ENCODE results near the gene KLHL17. TPM values are rescaled to one million over a fixed set of nuclear protein-coding genes. Genes with fewer than 3 reads are reported as not detected.

The KLHL17 gene
- total RNA-seq, 4 donors from 2014 or later: 1.3 to 5.7 (median 2.3) TPM

GRCh38 chr1:967466-968343, 7.3 kb downstream of the KLHL17 start:
- intact Hi-C loops (cut with DNase I; ENCODE audit: low total_unique reads): no loop called here
- H3K4me3 ChIP-seq: no peak overlapping the region

GRCh38 chr1:969260-969855, 9.0 kb downstream of the KLHL17 start:
- ATAC-seq: no peak
- intact Hi-C loops (cut with DNase I; ENCODE audit: low total_unique reads): no loop called here
- Histone ChIP-seq H3K27me3 (peaks cover 6 to 37% (median 23%) of the 10 kb centered on the region in 3 donors), H3K4me3 (no peak overlapping the region), H3K9me3 (no peaks in the 10 kb centered on the region), H3K36me3 (no peaks in the 10 kb centered on the region), H3K27ac (no peak overlapping the region), H3K4me1 (peaks cover 5 to 29% of the 10 kb centered on the region in 2 donors)
- TF ChIP-seq CTCF (IDR thresholded peaks at IDR 0.05 in 4 of 5, conservative IDR thresholded peaks at IDR 0.05 in 1 of 5) (no peak), POLR2A (IDR thresholded peaks at IDR 0.05) (no peak)
- DNase-seq: peak in 1 of 2 donors; percentile 26
- in situ Hi-C loops (cut with MboI; ENCODE audit: low sequenced_read_pairs in 4 of 4): no loop called here

More at GRCh38 chr1:967466-968343, 7.3 kb downstream of the KLHL17 start:
- Histone ChIP-seq H3K9me3 (no peaks in the 10 kb centered on the region), H3K36me3 (peaks cover 0 to 2% of the 10 kb centered on the region in 2 donors), H3K4me1 (peaks cover 5 to 20% of the 10 kb centered on the region in 2 donors), H3K27ac (no peak overlapping the region), H3K27me3 (peaks cover 6 to 37% (median 23%) of the 10 kb centered on the region in 3 donors)
- TF ChIP-seq CTCF (IDR thresholded peaks at IDR 0.05 in 4 of 5, conservative IDR thresholded peaks at IDR 0.05 in 1 of 5): no peak
- no peak for TF ChIP-seq POLR2A (IDR thresholded peaks at IDR 0.05)
- ATAC-seq (no peak), DNase-seq (peak in 1 of 2 donors; percentile 28)
- in situ Hi-C loops (cut with MboI; ENCODE audit: low sequenced_read_pairs in 4 of 4): no loop called here

GRCh38 chr1:970242-970972, 10.0 kb downstream of the KLHL17 start:
- ATAC-seq (no peak), DNase-seq (peak in 1 of 2 donors; percentile 46)
- H3K4me3 ChIP-seq: no peak overlapping the region
- in situ Hi-C loops (cut with MboI; ENCODE audit: low sequenced_read_pairs in 4 of 4) (no loop called here), intact Hi-C loops (cut with DNase I; ENCODE audit: low total_unique reads) (no loop called here)
- no peaks in the 10 kb centered on the region for H3K9me3 ChIP-seq
- H3K27ac ChIP-seq: no peak overlapping the region
- H3K27me3 ChIP-seq: peaks cover 8 to 37% (median 23%) of the 10 kb centered on the region in 3 donors
- no peaks in the 10 kb centered on the region for H3K36me3 ChIP-seq
- peaks cover 5 to 30% of the 10 kb centered on the region in 2 donors for H3K4me1 ChIP-seq
- TF ChIP-seq CTCF (IDR thresholded peaks at IDR 0.05 in 4 of 5, conservative IDR thresholded peaks at IDR 0.05 in 1 of 5) (no peak), POLR2A (IDR thresholded peaks at IDR 0.05) (no peak)

GRCh38 chr1:970973-971730, 10.8 kb downstream of the KLHL17 start:
- peak in 1 of 2 donors; percentile 52 for DNase-seq
- Histone ChIP-seq H3K36me3 (no peaks in the 10 kb centered on the region), H3K4me3 (no peak overlapping the region), H3K27me3 (peaks cover 8 to 30% (median 23%) of the 10 kb centered on the region in 3 donors), H3K4me1 (peaks cover 3 to 36% of the 10 kb centered on the region in 2 donors), H3K9me3 (no peaks in the 10 kb centered on the region), H3K27ac (no peak overlapping the region)
- TF ChIP-seq CTCF (IDR thresholded peaks at IDR 0.05 in 4 of 5, conservative IDR thresholded peaks at IDR 0.05 in 1 of 5): no peak
- TF ChIP-seq POLR2A (IDR thresholded peaks at IDR 0.05): no peak
- intact Hi-C loops (cut with DNase I; ENCODE audit: low total_unique reads) (no loop called here), in situ Hi-C loops (cut with MboI; ENCODE audit: low sequenced_read_pairs in 4 of 4) (no loop called here)
- ATAC-seq: no peak
